ENCODE data around the gene FBXW4.

The FBXW4 gene

DNA sequence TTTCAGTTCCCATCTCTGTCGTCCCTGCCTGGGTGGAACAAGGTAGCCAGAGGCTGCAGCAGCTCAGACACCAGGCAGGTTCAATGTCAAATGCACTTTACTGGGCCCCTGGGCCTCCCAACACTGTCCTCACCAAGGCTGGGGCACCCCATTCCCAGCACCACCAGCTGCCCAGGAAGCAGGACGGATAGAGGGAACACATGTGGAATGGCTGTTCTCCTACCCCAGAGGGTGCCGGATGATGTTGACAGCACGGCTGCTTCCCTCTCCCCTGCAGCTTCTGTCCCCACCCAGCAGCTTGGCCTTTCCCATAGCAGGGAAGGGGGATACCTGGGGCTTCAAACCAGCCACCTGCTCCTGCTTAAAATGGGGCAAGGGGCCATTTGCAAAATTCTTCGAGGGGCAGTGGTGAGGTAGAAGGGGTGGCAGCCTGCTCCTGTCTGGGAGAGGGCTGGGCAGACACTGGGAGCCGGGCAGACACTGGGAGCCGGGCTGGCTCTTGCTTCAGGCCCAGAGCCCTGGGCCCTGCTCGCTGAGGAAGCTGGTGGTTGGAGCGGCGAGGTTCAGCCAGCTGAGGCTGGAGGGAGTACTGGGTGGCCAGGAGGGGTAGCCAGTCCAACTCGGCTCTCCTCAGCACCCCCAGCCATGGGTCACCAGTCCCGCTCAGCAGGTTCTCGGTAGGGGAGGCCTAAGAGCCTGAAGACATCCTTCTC is 116.0 kb downstream of the FBXW4 start:
- no peak for DNase-seq

DNA sequence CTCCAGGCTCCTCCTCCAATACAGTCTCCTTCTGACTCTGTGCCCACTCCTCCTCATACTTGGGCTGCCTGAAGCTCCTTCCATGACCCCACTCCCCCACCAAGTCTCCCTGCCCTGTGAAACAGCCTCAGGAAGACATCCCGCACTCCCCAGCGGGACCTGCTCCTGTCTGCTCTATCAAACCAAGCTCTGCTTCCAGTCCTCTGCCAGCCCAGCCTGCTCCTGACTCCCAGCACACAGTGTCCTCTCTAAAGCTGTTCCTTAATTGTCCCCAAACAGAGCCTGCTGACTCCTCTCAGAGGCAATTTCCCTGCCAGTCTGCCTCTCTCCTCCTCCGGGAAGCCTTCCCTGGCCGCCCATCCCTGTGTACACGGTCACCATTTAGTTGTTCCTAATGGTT is 116.8 kb downstream of the FBXW4 start:
- no peak for DNase-seq

DNA sequence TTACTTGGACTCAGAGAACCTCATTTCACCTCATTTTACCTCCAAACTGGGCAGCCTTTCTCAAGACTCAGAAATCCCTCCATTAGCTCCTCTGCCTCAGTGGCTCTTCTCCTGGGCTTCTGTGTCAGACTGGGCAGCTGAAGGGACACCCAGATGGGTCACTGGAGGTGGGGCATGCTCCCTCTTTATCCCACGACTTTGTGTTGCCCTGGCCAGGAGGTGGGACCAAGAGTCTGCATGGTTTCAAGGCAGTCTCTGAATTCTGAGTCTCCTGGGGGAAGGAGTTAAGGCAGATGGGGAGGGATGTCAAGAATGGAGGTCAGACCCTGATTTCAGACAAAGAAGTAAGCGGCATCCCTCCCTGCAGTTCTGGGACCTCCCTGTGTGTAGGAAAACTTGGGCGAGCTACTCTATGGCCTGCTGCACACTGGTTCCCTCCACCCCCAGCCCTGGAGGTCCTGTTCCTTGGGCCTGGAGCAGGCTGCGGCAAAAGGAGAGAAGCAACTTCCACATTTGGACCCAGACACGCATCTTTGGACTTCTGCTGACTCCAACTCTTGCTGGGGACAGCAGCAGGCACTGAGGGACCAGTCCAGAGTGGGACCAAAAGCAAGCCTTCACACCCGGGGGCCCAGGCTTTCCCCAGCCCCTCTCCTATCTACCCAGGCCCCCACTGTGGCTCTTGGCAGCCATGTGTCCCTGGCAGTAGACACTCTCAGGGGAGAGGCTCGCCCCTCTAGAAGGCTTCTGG is 117.7 kb downstream of the FBXW4 start:
- no peak for DNase-seq

DNA sequence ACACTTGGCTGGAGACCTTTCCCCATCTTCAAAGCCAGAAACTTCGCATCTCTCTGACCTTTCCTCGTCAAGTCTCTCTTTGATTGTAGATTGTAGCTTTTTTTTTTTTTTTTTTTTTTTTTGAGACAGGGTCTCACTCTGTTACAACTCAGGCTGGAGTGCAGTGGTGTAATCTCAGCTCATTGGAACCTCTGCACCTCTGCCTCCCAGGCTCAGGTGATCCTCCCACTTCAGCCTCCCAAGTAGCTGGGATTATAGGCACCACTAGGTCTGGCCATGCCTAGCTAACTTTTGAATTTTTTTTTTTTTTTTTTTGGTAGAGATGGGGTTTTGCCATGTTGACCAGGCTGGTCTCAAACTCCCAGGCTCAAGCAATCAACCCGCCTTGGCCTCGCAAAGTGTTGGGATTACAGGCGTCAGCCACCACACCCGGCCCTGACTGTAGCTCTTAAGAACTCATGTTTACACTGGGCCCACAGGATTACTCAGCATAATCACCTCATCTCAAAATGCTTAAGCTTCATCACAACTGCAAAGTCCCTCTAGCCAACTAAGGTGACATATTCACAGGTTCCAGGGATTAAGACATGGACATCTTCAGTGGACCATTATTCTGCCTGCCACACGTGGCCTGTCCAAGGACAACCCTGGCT is 118.6 kb downstream of the FBXW4 start:
- DNase-seq = no peak

DNA sequence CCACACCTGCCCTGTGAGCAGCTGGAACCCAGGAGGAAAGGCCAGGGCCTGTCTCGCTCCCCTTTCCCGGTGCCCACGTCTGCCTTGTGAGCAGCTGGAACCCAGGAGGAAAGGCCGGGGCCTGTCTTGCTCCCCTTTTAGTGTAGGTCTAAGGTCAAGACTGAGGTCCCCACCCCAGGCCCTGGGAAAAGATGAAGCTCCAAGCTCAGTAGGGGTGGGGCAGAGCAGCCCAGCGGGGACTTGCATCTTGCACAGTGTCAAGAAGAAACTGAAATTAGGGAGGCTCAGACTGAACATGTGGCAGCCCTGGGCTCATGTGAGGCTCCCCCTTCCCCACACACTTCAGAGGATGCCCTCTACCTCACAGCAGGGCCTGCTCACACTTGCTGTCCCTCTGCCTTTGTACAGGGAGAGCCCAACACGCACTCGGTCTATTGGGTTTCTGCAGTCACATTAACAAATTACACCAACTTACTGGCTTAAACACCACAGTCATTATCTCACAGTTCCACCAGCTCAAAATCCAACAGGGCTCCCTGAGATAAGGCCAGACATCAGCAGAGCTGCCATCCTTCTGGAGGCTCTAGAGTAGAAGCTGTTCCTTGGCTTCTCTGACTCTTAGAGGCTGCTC is 119.3 kb downstream of the FBXW4 start:
- no peak for DNase-seq

DNA sequence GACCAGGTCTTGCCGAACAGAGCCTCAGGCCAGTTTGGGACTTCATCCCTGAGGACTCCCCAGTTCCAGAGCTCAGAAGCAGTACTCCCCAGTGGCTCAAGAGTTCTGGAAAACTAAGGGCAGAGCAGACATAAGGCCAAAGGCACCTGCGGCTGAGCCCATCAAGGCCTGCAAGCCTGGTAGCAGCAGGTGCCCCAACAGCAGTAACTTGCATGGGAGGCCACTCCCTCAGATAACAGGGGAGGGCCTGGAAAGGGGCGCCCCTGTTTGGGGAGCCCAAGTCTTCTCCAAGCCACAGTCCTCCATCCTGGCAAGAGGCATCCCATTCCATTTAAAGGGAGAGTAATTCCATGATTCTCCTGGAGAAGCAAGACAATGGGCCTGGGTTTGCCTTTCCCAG is 119.9 kb downstream of the FBXW4 start:
- no peak for DNase-seq

DNA sequence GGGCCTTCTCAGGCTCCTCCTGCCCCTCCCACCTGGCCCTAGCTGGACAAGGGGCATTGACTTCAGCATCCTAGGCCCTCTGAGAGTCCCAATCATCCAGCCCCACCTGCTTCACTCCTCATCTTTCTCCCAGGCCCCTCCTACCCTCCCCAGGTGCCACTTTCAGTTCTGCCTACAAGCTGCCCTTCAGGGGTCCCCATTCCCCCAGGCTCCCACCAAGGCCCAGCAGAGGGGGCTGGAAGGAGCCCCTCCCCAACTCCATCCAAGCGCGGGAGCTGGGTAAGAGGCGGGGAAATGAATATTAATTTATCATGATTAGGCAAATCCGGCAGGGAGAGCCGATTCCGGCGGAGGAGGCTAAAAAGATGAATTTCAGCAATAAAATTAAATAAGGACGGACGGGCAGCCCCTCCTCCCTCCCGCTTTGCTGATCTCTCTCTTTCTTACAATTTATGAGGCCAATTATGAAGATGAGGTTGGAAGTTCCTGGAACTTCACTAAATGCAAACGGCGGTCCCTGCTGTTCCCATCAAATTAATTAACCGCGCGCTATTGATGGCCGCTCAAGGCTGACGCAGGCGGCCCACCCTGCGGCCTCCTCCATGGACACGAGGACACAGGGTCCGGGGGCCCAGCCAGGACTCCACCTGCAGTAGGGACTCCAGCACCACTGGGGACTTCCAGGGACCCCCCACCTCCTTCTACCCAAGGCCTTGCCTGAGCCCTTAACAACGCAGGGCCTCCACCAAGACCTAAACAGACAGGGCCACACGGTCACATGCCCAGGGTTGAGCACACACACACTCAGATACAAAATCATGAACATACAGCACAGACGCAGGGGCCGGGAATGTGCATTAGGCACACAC is 120.9 kb downstream of the FBXW4 start:
- no peak for DNase-seq

DNA sequence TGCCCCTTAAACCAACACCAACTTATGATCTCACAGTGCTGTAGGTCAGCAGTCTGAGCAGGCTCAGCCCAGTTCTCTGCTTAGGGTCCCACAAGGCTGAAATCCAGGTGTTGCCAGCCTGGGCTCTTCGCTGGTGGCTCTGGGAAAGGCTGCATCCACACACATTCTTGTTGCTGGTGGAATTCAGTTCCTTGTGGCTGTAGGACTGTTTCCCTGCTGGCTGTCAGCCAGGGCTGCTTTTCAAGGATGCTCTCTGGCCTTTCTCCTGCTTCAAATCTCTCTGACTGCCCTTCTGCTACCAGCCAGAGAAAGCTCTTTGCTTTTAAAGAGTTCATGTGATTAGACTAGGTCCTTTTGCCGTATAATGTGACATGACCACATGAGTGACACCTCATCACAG is 122.2 kb downstream of the FBXW4 start:
- no peak for DNase-seq

DNA sequence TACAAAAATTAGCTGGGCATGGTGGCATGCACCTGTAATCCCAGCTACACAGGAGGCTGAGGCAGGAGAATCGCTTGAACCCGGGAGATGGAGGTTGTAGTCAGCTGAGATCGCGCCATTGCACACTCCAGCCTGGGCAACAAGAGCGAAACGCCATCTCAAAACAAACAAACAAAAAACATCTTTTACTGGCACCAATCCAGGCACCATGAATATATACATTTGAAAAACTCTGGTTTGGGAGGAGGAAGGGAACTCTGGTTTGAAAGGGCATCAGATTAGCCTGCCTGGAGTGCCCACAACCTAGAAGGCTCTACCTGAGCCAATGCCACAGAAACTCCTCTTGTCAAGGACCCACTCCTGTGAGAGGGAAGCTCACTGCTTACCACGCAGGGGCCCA is 122.8 kb downstream of the FBXW4 start:
- no peak for DNase-seq

DNA sequence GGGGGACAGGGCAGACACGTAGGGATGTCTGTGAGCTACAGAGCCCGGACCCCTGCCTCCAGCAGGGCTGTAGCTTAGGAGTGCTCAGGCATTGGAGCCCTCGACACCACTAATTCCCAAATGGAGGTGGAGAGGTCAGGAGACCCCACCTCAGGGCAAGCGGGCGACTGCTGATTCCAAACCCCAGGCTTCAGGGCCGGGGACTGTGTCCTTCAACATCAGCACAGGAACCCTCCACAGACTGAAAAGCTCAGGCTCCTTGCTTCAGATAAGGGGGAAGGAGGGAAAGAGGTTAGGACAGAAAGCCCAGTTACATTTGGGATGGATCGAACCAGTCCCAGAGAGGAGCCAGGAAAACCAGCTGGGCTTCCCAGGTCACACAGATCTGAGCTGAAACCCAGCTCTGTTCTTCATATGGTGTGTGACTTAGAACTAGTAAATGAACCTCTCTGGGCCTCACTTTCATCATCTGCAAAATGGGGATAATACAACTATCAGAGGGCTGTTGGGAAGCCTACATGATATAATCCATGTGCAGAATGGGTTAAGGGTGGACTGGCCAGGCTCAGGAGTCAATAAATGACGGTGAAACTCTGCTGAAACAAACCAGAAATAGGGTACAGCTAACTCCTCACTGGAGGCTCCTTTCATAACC is 123.6 kb downstream of the FBXW4 start:
- DNase-seq = no peak

DNA sequence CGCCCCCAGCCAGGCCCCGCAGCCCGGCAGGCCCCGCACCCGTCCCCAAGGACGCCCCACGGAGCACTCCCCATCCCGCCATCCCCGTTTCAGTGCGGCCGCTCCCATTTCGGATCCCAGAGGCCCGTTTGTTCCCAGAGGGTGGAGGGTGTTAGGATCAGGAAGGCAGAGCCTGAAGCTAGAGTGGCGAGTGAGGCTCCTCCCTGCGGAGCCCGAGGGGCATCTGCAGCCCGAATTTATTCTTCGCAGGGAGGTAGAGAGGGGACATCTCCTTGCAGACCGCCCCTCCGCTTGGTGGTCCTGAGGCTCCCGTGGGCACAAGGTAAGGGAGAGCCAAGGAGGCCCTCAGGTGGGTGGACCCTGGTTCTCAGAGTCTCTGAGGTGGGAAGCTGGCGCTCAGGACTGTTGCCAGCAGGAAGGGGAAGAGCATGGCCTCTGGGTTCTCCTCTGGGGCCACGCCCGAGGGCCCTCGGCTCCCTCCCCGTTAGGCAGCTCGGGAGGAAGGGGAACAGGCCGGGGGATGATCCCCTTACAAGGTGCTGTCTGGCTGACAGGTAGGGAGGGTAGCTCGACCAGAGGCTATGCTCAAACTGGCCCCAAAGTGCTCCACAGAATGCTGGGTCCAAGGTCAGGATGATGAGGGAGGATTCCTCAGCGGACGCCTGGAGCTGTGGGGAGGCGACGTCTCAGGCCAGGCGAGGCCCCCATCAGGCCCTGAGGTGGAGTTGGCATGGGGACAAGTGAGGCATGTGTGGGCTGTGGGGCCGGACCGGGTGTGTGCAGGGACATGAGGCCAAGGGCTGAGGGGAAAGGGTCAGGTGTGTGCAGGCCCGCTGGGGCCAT is 124.3 kb downstream of the FBXW4 start:
- DNase-seq = peak in 1 of 2 experiments; percentile 27

DNA sequence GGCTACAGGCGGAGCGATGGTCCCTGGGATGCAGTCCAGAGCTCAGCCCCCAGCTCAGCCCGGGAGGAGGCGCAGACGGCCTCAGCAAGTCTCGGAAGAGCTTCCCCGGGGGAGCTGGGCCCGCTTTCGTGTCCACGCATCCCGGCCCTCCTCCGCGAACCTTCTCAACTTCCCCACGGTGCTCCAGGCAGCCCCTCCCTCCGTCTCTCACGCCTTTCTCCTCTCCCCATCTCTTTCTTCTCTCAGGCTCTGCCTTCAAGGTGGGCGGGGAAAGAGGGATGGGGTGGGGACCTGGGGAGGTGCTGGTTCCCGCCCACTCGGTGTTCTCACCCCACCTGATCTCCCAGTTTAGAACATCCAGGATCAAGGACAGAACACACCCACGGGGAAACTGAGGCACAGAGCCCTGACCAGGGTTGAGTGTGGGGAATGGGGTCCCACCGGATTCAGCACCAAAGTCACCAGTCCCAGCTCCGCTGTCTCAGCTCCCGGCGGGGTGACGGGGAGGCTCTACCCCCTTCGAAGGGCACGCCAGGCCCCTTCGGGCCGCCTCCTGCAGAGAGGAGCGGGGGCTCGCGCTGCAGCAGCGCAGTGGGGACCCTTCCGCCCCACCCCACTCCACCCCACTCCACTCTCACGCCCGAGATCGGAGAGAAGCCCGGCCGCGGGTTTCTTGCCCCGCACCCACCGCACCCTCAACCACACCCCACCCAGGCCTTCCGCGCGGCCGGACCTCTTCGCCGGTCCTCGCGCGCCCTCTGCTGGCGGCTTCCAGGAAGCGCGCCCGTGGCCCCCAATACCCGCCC is 125.1 kb downstream of the FBXW4 start:
- DNase-seq = peak; percentile 7 to 26

DNA sequence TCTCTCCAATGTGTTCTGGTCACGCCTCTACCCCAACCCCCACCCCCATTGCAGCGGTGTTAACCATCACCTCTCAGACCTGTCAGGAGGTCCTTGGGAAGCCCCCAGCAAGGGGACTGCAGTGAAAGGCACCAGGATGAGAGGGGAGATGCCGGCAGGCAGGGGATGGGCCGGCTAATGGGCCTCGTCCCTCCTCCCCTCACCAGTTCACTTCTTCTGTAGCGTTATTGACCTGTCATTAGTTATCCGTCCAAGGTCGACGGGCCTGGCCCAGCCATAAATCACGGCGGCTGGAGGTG is 125.7 kb downstream of the FBXW4 start:
- DNase-seq = no peak

DNA sequence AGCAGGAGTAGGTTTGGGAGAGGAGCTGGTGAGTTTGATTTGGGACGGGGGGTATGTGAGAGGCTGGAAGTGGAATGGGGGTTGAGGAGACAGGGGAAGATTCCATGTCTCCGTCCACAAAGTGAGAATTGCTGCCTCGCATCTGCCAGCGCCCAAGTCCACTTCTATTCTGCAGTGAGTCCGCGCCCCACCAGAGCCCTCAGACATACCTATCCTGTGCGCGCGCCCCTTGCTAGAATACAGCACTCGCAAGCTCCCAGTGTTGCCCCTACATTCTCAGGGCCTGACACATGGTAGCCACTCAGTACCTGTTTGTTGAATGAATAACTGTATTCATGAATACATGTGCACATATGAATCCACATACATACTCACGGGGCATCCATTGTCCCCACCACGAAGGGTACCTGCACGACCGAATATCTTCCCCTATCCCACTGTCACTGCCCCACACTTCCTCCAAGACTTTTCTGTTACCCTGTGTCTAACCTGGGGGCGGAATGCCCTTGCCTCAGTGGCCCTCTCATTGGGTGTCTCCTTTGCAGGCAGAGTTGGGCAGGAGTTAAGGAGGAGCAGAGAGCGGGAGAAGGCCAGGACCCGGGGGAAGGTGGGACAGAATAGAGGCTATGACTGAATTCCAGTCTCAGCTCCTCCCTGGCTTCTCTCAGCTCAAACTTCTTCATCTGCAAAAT is 126.8 kb downstream of the FBXW4 start:
- DNase-seq = no peak

DNA sequence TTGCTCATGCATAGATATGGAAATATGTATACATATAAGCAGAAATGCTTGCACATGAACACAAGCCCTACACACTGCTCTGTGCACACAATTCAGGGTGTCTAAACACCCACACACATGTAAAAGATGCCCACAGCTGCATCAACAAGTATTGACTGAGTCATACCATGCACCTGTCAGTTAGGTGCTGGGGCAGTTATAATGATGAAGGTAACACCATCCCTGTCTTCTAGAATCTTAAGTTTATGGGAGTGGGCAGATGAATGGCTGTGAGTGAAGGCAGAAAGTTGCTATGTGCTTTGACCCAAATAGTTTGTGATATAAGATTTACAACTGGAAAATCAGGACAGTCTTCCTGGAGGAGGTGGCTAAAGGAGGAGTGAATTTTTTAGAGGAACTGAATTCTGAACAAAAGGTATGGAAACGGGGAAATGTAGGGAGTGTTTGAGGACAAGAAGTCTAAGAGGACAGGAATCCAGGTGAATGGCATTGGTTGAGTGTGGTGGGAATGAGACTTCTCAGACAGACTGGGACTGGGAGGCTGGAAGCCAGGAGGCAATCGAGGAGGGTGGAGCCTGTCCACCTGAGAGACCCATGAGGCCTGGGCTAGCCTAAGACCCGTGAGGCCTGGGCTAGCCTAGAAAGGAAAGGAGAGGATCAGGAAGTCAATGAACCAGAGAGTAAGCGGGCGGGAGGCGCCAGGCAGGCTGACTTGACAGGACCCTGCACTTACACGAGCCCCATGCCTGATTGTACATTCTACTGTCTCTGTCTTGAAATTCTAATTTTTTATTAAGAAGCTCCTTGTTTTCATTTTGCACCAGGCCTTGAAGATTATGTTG is 127.6 kb downstream of the FBXW4 start:
- no peak for DNase-seq

DNA sequence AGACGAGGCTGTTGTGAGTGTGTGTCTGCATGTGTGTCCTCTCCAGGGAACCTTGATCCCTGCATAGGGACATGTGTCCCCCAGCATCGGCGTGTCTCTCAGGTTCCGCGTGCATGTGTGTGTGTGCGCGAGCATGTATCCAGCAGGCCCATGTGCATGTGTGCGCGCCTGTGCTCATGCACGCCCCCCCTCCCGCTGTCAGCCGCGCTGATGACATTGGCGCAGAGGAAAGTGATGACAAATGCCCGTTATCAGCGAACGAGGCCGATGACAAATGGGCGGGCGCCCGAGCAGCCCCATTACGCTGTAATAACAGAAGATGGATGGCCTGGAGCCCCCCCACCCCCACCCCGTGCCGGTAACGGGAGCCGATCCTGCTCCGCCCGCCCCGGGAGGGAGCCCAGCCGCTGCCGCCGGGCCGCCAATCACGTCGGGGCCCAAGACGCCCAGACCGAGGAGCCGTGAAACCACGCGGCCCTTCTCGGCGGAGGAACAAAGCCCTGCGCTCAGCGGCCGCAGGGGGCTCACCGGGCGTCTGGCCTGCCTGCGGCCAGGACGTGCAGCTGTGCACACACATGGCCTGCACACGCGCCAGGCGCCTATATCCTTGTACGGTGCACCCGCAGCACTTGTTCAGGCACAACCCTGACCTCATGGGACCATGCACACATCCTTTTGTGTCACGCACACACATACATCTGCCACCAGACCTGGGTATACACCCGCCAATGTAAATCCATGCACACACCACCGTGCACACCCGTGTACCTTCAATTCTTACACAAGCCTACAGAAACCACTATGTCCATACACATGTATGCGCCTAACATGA is 128.4 kb downstream of the FBXW4 start:
- no peak for DNase-seq

DNA sequence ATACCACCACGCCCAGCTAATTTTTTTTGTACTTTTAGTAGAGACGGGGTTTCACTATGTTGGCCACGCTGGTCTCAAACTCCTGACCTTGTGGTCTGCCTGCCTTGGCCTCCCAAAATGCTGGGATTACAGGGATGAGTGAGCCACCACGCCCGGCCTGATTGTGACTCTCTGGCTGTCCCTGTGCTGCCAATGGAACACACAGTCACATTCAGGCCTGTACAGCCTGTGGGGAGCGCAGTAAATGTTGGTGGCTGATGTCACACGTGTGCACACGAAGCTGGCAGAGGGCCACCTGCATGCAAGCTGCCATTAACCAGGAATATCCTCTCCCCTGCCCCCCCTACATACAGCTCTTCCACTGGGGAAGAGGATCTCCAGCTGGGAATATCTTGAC is 129.0 kb downstream of the FBXW4 start:
- no peak for DNase-seq

DNA sequence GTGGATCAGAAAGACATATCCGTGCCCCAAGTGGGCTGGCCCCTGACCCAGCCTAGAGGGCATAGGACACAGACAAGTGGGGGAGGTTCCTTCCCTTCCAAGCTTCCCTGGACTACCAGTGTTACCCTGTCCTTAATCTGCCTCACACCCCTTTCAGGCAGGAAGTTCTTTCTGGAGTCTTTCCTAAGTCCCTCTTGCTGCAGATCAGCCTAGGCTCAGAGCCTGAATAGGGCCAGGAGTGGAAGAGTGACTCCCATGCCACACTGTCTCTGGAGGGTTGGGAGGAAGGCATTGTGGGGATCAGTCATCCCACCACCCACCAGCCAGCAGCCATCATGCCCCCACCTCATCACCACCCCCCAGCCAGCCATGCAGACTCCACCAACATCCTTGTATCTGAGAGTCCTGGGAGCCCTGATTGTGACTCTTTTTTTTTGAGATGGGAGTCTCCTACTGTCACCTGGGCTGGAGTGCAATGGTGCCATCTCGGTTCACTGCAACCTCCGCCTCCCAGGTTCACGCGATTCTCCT is 129.5 kb downstream of the FBXW4 start:
- DNase-seq = no peak

Measured in NCI-H524 (cell line).